KMS-11 (cell line): ENCODE measurements around the gene PPP2R5D.
"Not testable (repeated sequence)": the region's sequence is repeated elsewhere in the genome, so short reads cannot be mapped to it uniquely, and the experiment has no call there.

Experiments used
- H2AFZ ChIP-seq: fragments of 200-600 bp; sonication (generic); 2 replicates; pipeline ENCODE4 v1.6.1; 2016; ENCODE audit warnings: antibody characterized with exemption, mixed run types, low read depth
- H3K27ac ChIP-seq: fragments of 200-600 bp; sonication (generic); 2 replicates; pipeline ENCODE4 v1.6.1; 2016; ENCODE audit warnings: mild to moderate bottlenecking, mixed run types
- H3K27me3 ChIP-seq: fragments of 200-600 bp; sonication (generic); 2 replicates; pipeline ENCODE4 v1.6.1; 2017; ENCODE audit warnings: mild to moderate bottlenecking, low read depth, mixed run types, moderate library complexity; ENCODE audit not compliant: insufficient read depth
- H3K36me3 ChIP-seq: fragments of 200-600 bp; sonication (generic); 2 replicates; pipeline ENCODE4 v1.6.1; 2017; ENCODE audit warnings: mild to moderate bottlenecking, mixed run types; ENCODE audit not compliant: insufficient read depth
- H3K4me1 ChIP-seq: fragments of 200-600 bp; sonication (generic); 2 replicates; pipeline ENCODE4 v1.6.1; 2016; ENCODE audit warnings: mild to moderate bottlenecking, low read depth, mixed run types; ENCODE audit not compliant: poor library complexity, severe bottlenecking
- H3K4me2 ChIP-seq: fragments of 200-600 bp; sonication (generic); 2 replicates; pipeline ENCODE4 v1.7.0; 2016; ENCODE audit warnings: mild to moderate bottlenecking, mixed run types
- H3K4me3 ChIP-seq: fragments of 200-600 bp; sonication (generic); IDR thresholded peaks from 2 replicates; pipeline ENCODE4 v1.6.1; 2017; ENCODE audit warnings: low read depth, low read length, mixed read lengths; ENCODE audit not compliant: insufficient read depth
- H3K79me2 ChIP-seq: fragments of 200-600 bp; sonication (generic); 2 replicates; pipeline ENCODE4 v1.6.1; 2016; ENCODE audit warnings: low read depth, mixed run types; ENCODE audit not compliant: insufficient read depth
- H3K9ac ChIP-seq: fragments of 200-600 bp; sonication (generic); 2 replicates; pipeline ENCODE4 v1.6.1; 2016; ENCODE audit warnings: mild to moderate bottlenecking, mixed run types
- H4K20me1 ChIP-seq: fragments of 200-600 bp; sonication (generic); 2 replicates; pipeline ENCODE4 v1.6.1; 2016; ENCODE audit warnings: mild to moderate bottlenecking, mixed run types; ENCODE audit not compliant: insufficient read depth
- TF ChIP-seq, protein P1 (sequence below): fragments of 200-600 bp; sonication (generic); conservative IDR thresholded peaks from 2 replicates; pipeline ENCODE4 v1.6.1; 2017; ENCODE audit warnings: low read depth, mild to moderate bottlenecking, antibody characterized with exemption, low read length, moderate library complexity, mixed read lengths

Gene PPP2R5D

DNA sequence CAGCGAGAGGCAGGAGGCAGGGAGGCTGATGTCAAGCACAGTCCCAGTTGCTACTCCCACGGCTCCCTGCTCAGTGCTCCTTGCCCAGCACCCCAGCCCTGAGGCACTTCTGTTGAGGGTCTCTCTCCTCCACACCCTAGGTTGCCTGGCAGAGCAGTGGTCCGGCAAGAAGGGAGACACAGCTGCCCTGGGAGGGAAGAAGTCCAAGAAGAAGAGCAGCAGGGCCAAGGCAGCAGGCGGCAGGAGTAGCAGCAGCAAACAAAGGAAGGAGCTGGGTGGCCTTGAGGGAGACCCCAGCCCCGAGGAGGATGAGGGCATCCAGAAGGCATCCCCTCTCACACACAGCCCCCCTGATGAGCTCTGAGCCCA, 46.0 kb upstream of the PPP2R5D start:
- Histone ChIP-seq H3K27me3 (no peaks in the 10 kb centered on the region), H3K79me2 (peaks cover 1% of the 10 kb centered on the region; the same call in 1 of the 2 replicates), H3K4me3 (no peak overlapping the region), H3K4me2 (no peak overlapping the region), H3K4me1 (no peaks in the 10 kb centered on the region), H3K9ac (no peak overlapping the region), H3K36me3 (no peaks in the 10 kb centered on the region), H4K20me1 (no peaks in the 10 kb centered on the region), H2AFZ (no peak overlapping the region), H3K27ac (no peak overlapping the region)
- TF ChIP-seq, protein P1, sequence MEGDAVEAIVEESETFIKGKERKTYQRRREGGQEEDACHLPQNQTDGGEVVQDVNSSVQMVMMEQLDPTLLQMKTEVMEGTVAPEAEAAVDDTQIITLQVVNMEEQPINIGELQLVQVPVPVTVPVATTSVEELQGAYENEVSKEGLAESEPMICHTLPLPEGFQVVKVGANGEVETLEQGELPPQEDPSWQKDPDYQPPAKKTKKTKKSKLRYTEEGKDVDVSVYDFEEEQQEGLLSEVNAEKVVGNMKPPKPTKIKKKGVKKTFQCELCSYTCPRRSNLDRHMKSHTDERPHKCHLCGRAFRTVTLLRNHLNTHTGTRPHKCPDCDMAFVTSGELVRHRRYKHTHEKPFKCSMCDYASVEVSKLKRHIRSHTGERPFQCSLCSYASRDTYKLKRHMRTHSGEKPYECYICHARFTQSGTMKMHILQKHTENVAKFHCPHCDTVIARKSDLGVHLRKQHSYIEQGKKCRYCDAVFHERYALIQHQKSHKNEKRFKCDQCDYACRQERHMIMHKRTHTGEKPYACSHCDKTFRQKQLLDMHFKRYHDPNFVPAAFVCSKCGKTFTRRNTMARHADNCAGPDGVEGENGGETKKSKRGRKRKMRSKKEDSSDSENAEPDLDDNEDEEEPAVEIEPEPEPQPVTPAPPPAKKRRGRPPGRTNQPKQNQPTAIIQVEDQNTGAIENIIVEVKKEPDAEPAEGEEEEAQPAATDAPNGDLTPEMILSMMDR, result no peak

DNA sequence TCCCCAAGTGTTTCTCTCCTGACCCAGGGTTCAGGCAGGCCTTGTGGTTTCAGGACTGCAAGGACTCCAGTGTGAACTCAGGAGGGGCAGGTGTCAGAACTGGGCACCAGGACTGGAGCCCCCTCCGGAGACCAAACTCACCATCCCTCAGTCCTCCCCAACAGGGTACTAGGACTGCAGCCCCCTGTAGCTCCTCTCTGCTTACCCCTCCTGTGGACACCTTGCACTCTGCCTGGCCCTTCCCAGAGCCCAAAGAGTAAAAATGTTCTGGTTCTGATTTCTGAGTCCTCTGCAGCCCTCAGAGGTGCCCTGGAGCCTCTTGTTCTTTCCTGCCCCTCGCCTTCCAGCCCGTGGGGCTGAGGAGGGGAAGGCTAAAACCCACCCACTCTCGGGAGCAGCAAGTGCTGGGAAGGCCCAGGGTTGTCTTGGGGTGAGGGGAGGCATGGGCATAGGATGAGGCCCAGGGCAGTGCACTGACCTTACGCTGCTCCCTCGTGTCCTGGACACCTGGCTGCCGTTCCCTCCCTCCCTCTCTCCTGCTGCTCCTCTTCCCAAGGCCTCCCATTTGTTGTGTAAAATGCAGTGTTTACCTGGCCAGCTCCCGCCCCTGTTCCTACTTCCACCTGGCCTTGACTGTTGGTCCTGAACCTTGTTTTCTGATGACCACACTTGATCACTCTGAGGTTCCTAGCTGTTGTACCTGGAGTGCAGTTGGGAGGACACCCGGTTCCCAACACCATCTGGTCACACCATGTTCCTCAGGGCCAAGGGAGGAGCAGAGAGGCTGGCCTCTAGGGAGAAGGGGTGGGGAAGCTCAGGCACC, 45.2 kb upstream of the PPP2R5D start:
- H3K27me3 ChIP-seq, result no peaks in the 10 kb centered on the region
- no peak overlapping the region for H2AFZ ChIP-seq
- no peaks in the 10 kb centered on the region for H4K20me1 ChIP-seq
- H3K4me1 ChIP-seq, result no peaks in the 10 kb centered on the region
- no peaks in the 10 kb centered on the region for H3K36me3 ChIP-seq
- no peak overlapping the region for H3K4me3 ChIP-seq
- H3K9ac ChIP-seq, result no peak overlapping the region
- TF ChIP-seq, protein P1, result no peak
- no peak overlapping the region for H3K27ac ChIP-seq
- no peak overlapping the region for H3K4me2 ChIP-seq
- H3K79me2 ChIP-seq, result no peaks in the 10 kb centered on the region; the same call in 1 of the 2 replicates

DNA sequence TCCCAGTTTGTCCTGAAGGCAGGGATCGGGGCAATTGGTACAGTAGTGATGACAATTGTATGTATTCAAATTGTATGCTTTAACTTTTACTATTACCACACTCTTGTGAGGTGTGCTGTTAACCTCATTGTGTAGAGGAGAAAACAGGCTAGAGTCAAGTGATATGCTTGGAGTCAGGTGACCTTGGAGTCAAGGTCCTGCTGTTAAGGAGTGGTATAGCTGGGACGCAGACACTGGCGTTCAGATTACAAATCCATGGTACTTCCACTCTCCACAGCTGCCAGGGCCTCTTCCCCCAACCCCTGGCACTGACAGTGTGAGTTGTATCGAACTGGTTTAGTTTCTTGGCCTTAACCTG, 44.6 kb upstream of the PPP2R5D start:
- H3K4me1 ChIP-seq, result no peaks in the 10 kb centered on the region
- no peak overlapping the region for H3K4me3 ChIP-seq
- no peaks in the 10 kb centered on the region for H3K27me3 ChIP-seq
- TF ChIP-seq, protein P1, result no peak
- no peaks in the 10 kb centered on the region for H3K79me2 ChIP-seq
- no peak overlapping the region for H3K4me2 ChIP-seq
- no peaks in the 10 kb centered on the region for H3K36me3 ChIP-seq
- no peak overlapping the region for H2AFZ ChIP-seq
- H4K20me1 ChIP-seq, result no peaks in the 10 kb centered on the region
- no peak overlapping the region for H3K27ac ChIP-seq
- no peak overlapping the region for H3K9ac ChIP-seq

DNA sequence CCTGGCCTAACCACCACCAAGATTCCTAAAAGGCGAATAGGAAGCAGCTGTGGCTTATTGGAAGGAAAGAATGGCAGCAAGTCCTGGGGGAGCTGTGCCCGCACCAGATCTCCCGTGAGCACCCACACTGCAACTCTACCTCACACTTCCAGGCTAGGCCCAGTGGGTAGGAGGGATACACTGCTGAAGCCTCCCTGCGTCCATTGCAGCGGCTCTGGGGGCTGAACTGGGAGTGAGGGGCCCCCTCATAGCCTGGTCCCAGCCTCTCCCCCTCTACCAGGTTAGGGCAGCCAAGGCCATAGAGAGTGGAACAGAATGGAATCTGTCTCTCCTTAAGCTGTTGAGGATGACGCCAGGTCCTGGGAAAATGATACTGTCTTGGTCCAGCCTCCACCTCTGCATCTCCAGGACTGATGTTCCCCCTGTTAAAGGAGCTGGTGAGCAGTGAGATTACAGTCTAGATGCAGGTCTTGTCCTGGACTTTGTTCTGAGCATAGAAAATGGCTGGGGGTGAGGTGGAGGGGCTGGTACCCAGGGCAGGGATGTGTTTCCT, 43.8 kb upstream of the PPP2R5D start:
- H3K79me2 ChIP-seq, result no peaks in the 10 kb centered on the region
- no peak overlapping the region for H3K4me2 ChIP-seq
- H2AFZ ChIP-seq, result no peak overlapping the region
- H3K27me3 ChIP-seq, result no peaks in the 10 kb centered on the region
- H3K27ac ChIP-seq, result no peak overlapping the region
- H3K9ac ChIP-seq, result no peak overlapping the region
- H3K36me3 ChIP-seq, result no peaks in the 10 kb centered on the region
- TF ChIP-seq, protein P1, result no peak
- H3K4me3 ChIP-seq, result no peak overlapping the region
- no peaks in the 10 kb centered on the region for H4K20me1 ChIP-seq
- no peaks in the 10 kb centered on the region for H3K4me1 ChIP-seq

DNA sequence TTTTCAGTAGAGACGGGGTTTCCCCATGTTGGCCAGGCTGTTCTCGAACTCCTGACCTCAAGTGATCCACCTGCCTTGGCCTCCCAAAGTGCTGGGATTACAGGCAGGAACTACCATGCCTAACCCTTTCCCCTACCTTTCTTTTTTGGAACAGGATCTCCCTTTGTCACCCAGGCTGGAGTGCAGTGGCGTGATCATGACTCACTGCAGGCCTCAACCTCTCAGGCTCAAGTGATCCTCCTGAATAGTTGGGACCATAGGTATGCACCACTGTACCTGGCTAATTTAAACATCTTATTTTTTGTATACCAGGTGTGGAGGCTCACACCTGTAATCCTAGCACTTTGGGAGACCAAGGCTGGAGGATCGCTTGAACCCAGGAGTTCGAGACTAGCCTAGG, 43.0 kb upstream of the PPP2R5D start:
- H3K4me1 ChIP-seq, H3K36me3 ChIP-seq, H2AFZ ChIP-seq, H3K4me2 ChIP-seq, H3K79me2 ChIP-seq, H3K27me3 ChIP-seq, H4K20me1 ChIP-seq, H3K9ac ChIP-seq, H3K27ac ChIP-seq, H3K4me3 ChIP-seq: not testable (repeated sequence)
